Measurements from ENCODE around the gene OSBPL8.

OSBPL8 gene

GRCh38 chr12:76571256-76571655 is 11.7 kb upstream of the OSBPL8 start:
- H3K4me3 ChIP-seq (ENCODE audit: low read depth, low read length), result no peak overlapping the region
- no peak for TF ChIP-seq CTCF (IDR thresholded peaks at IDR 0.05; ENCODE audit: insufficient read depth, low read length, missing control alignments)
- DNase-seq (ENCODE audit: low read depth, low spot score), result no peak
- POLR2A ChIA-PET, result no interaction called here
- CTCF ChIA-PET, result interaction anchor here (2.7 kb wide), 1 partner anchor 15 kb away, joined by 11 read pairs; no protein-coding TSS in a partner anchor

- no peak for TF ChIP-seq CTCF (IDR thresholded peaks at IDR 0.05; ENCODE audit: insufficient read depth, low read length, missing control alignments)
- CTCF ChIA-PET, result interaction anchor here (2.7 kb wide), 1 partner anchor 17 kb away, joined by 11 read pairs; no protein-coding TSS in a partner anchor
- POLR2A ChIA-PET, result no interaction called here
- H3K4me3 ChIP-seq (ENCODE audit: low read depth, low read length), result no peak overlapping the region
- DNase-seq (ENCODE audit: low read depth, low spot score), result no peak
Observed at GRCh38 chr12:76569685-76570604, 10.4 kb upstream of the OSBPL8 start.

- H3K4me3 ChIP-seq (ENCODE audit: low read depth, low read length), result no peak overlapping the region
- no peak for DNase-seq (ENCODE audit: low read depth, low spot score)
- CTCF ChIA-PET, result interaction anchor here (2.7 kb wide), 1 partner anchor 18 kb away, joined by 11 read pairs; no protein-coding TSS in a partner anchor
- TF ChIP-seq CTCF (IDR thresholded peaks at IDR 0.05; ENCODE audit: insufficient read depth, low read length, missing control alignments), result no peak
- POLR2A ChIA-PET, result no interaction called here
Observed at GRCh38 chr12:76568888-76569551, 9.4 kb upstream of the OSBPL8 start.

GRCh38 chr12:76568130-76568529 is 8.6 kb upstream of the OSBPL8 start:
- ChIA-PET POLR2A (interaction anchor here (0.7 kb wide), 1 partner anchor 1006 kb away, joined by 3 read pairs; no protein-coding TSS in a partner anchor), CTCF (interaction anchor here (1.5 kb wide), 1 partner anchor 19 kb away, joined by 10 read pairs; no protein-coding TSS in a partner anchor)
- TF ChIP-seq CTCF (IDR thresholded peaks at IDR 0.05; ENCODE audit: insufficient read depth, low read length, missing control alignments), result no peak

GRCh38 chr12:76563061-76563460 is 3.5 kb upstream of the OSBPL8 start:
- ChIA-PET CTCF (interaction anchor here (1.7 kb wide), 1 partner anchor 23 kb away, joined by 5 read pairs; no protein-coding TSS in a partner anchor), POLR2A (no interaction called here)
- TF ChIP-seq CTCF (IDR thresholded peaks at IDR 0.05; ENCODE audit: insufficient read depth, low read length, missing control alignments), result no peak
- no peak for DNase-seq (ENCODE audit: low read depth, low spot score)
- no peak overlapping the region for H3K4me3 ChIP-seq (ENCODE audit: low read depth, low read length)

More at GRCh38 chr12:76568130-76568529, 8.6 kb upstream of the OSBPL8 start:
- H3K4me3 ChIP-seq (ENCODE audit: low read depth, low read length), result no peak overlapping the region
- DNase-seq (ENCODE audit: low read depth, low spot score), result no peak

GRCh38 chr12:76562130-76562529 is 2.6 kb upstream of the OSBPL8 start:
- no peak for TF ChIP-seq CTCF (IDR thresholded peaks at IDR 0.05; ENCODE audit: insufficient read depth, low read length, missing control alignments)
- ChIA-PET CTCF (interaction anchor here (1.2 to 1.7 kb wide), 2 partner anchors 24 to 228 kb away, joined by 3 to 5 read pairs; no protein-coding TSS in a partner anchor), POLR2A (no interaction called here)
- no peak overlapping the region for H3K4me3 ChIP-seq (ENCODE audit: low read depth, low read length)
- no peak for DNase-seq (ENCODE audit: low read depth, low spot score)
